ENCODE measurements around the gene APOA5. TPM values are rescaled to one million over a fixed set of nuclear protein-coding genes. Genes with fewer than 3 reads are reported as not detected.
"Not testable (repeated sequence)": the region's sequence is repeated elsewhere in the genome, so short reads cannot be mapped to it uniquely, and the experiment has no call there.

Gene APOA5
- total RNA-seq, 2 experiments from 2014 or later, result not detected

DNA sequence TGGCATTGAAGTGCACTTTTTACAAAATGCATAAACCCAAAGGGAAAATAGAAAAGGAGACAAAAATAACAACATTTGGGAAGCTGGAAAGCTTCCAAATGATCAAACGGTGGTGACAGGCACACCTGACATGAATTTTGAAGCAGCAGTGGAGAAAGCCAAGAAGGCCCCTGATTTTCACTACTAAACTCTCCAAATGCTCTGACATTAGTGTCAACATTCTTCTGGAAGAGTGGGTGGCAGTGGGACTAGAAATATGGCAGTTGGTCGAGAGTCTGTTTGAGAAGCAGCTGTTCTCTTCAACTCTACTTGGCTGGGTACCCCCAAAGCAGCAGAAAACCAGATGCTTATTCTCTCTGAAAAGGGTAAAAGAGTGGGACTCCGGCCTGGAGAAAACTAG lies 12.3 kb upstream of the APOA5 start:
- Mint-ChIP-seq H3K4me1 (no peaks in the 10 kb centered on the region), H3K36me3 (ENCODE audit: low read depth) (no peaks in the 10 kb centered on the region), H3K27ac (no peak overlapping the region), H3K9me3 (no peaks in the 10 kb centered on the region), H3K27me3 (peaks cover 11% of the 10 kb centered on the region), H3K4me3 (no peak overlapping the region)
- no peak for DNase-seq
- POLR2A ChIA-PET, result no interaction called here
- CTCF ChIA-PET, result interaction anchor here (0.9 kb wide), 1 partner anchor 13 kb away, joined by 3 read pairs; no protein-coding TSS in a partner anchor

DNA sequence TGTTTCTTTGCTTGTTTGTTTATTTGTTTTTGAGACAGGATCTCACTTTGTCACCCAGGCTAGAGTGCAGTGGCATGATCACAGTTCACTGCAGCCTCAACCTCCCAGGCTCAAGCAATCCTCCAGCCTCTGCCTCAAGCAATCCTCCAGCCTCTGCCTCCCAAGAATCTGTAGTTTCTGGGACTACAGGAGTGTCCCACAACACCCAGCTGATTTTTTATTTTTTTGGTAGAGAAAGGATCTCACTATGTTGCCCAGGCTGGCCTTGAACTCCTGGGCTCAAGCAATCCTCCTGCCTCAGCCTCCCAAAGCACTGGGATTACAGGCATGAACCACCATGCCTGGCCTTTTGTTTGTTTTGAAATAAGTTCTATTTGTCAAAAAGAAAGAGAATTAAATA lies 10.0 kb upstream of the APOA5 start:
- H3K9me3 Mint-ChIP-seq; H3K4me3 Mint-ChIP-seq; POLR2A ChIA-PET; H3K27ac Mint-ChIP-seq; H3K4me1 Mint-ChIP-seq; DNase-seq; H3K36me3 Mint-ChIP-seq (ENCODE audit: low read depth): not testable (repeated sequence)
- CTCF ChIA-PET, result interaction anchor here (1.8 kb wide), 1 partner anchor 10 kb away, joined by 7 read pairs; the partner anchor contains the start of gene APOA5
- peaks cover 14% of the 10 kb centered on the region for H3K27me3 Mint-ChIP-seq

DNA sequence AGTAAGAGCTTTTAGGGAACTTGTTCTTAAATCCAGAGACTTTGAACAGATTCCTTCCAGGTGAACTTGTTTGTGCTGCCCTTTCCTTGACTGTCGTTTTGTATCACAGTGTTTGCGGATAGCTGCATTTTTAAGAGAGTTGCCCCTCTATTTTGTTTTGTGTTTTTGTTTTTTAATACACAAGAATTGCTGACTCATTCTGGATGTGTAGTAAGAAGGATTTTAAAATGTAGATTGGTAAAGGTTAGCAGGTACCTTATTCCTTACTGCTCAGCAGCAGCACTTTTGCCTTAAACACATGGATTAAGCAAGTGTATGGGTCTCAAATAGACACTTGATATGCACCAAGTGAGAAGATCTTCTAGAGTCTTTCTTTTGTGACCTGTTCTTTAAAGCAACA lies 8.9 kb upstream of the APOA5 start:
- CTCF ChIA-PET, result interaction anchor here (2.1 kb wide), 1 partner anchor 10 kb away, joined by 8 read pairs; the partner anchor contains the start of gene APOA5
- Mint-ChIP-seq H3K9me3 (no peaks in the 10 kb centered on the region), H3K27ac (no peak overlapping the region), H3K27me3 (peaks cover 14% of the 10 kb centered on the region), H3K4me1 (no peaks in the 10 kb centered on the region), H3K4me3 (no peak overlapping the region), H3K36me3 (ENCODE audit: low read depth) (no peaks in the 10 kb centered on the region)
- no peak for DNase-seq
- POLR2A ChIA-PET, result no interaction called here

GRCh38 chr11:116798368-116798767 lies 6.7 kb upstream of the APOA5 start:
- POLR2A ChIA-PET, result no interaction called here
- H3K27ac Mint-ChIP-seq, result no peak overlapping the region
- no peak overlapping the region for H3K4me3 Mint-ChIP-seq
- H3K27me3 Mint-ChIP-seq, result peaks cover 12% of the 10 kb centered on the region
- no peak for DNase-seq
- CTCF ChIA-PET, result no interaction called here
- H3K36me3 Mint-ChIP-seq (ENCODE audit: low read depth), result no peaks in the 10 kb centered on the region
- no peaks in the 10 kb centered on the region for H3K9me3 Mint-ChIP-seq
- peaks cover 2% of the 10 kb centered on the region for H3K4me1 Mint-ChIP-seq

GRCh38 chr11:116797816-116798215 lies 6.1 kb upstream of the APOA5 start:
- POLR2A ChIA-PET, result no interaction called here

DNA sequence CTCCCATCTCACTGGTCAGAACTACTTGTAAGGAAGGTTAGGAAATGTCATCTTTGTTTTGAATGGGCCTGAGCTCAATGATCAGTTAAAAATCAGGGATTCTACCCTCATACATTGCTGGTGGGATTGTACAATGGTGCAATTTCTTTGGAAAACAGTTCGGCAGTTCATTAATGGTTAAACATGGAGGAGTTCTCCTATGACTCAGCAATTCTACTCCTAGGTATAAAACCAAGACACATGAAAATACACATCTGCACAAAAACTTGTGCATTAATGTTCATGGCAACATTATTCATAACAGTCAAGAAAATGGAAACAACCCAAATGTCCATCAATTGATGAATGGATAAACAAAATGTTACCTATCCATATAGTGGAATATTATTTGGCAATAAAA lies 4.9 kb upstream of the APOA5 start:
- H3K4me3 Mint-ChIP-seq, result no peak overlapping the region
- peaks cover 12% of the 10 kb centered on the region for H3K27me3 Mint-ChIP-seq
- H3K27ac Mint-ChIP-seq, result no peak overlapping the region
- ChIA-PET POLR2A (no interaction called here), CTCF (no interaction called here)
- H3K36me3 Mint-ChIP-seq (ENCODE audit: low read depth), result no peaks in the 10 kb centered on the region
- DNase-seq, result no peak
- H3K4me1 Mint-ChIP-seq, result peaks cover 2% of the 10 kb centered on the region
- no peaks in the 10 kb centered on the region for H3K9me3 Mint-ChIP-seq

More at GRCh38 chr11:116797816-116798215, 6.1 kb upstream of the APOA5 start:
- Mint-ChIP-seq H3K4me3 (no peak overlapping the region), H3K27ac (no peak overlapping the region), H3K36me3 (ENCODE audit: low read depth) (no peaks in the 10 kb centered on the region), H3K9me3 (no peaks in the 10 kb centered on the region), H3K27me3 (peaks cover 12% of the 10 kb centered on the region), H3K4me1 (peaks cover 2% of the 10 kb centered on the region)
- CTCF ChIA-PET, result no interaction called here
- no peak for DNase-seq

DNA sequence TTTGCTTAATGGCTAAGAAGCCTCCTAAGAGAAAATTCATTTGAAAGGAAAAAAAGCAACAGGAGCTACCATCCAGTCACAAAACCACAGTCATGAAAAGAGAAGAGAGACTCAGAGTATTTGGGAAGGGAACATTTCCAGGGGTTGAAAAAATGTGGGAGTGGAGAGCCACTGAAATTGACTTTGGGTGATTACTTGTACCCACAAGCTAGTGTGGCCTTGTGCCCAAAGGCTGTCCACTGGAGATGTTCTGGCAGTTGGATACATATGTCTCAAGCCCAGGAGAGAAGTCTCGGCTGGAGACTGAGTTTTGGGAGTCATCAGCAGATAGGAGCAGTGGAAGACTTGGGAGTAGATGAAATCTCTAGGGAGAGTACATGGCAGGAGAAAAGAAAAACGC lies 3.2 kb upstream of the APOA5 start:
- H3K4me1 Mint-ChIP-seq, result peaks cover 9% of the 10 kb centered on the region
- ChIA-PET CTCF (no interaction called here), POLR2A (interaction anchor here (0.6 kb wide), 1 partner anchor 16 kb away, joined by 3 read pairs; no protein-coding TSS in a partner anchor)
- peaks cover 7% of the 10 kb centered on the region for H3K27me3 Mint-ChIP-seq
- H3K9me3 Mint-ChIP-seq, result no peaks in the 10 kb centered on the region
- no peak for DNase-seq
- H3K27ac Mint-ChIP-seq, result no peak overlapping the region
- H3K36me3 Mint-ChIP-seq (ENCODE audit: low read depth), result no peaks in the 10 kb centered on the region
- H3K4me3 Mint-ChIP-seq, result no peak overlapping the region

GRCh38 chr11:116793772-116794097 lies 2.1 kb upstream of the APOA5 start:
- Mint-ChIP-seq H3K27me3 (peaks cover 3% of the 10 kb centered on the region), H3K36me3 (ENCODE audit: low read depth) (no peaks in the 10 kb centered on the region), H3K4me1 (peaks cover 10% of the 10 kb centered on the region), H3K9me3 (no peaks in the 10 kb centered on the region), H3K4me3 (no peak overlapping the region), H3K27ac (no peak overlapping the region)
- POLR2A ChIA-PET, result no interaction called here
- CTCF ChIA-PET, result interaction anchor here (0.8 to 4.4 kb wide), 2 partner anchors 42 to 431 kb away, joined by 4 to 33 read pairs; no protein-coding TSS in a partner anchor
- DNase-seq, result no peak

DNA sequence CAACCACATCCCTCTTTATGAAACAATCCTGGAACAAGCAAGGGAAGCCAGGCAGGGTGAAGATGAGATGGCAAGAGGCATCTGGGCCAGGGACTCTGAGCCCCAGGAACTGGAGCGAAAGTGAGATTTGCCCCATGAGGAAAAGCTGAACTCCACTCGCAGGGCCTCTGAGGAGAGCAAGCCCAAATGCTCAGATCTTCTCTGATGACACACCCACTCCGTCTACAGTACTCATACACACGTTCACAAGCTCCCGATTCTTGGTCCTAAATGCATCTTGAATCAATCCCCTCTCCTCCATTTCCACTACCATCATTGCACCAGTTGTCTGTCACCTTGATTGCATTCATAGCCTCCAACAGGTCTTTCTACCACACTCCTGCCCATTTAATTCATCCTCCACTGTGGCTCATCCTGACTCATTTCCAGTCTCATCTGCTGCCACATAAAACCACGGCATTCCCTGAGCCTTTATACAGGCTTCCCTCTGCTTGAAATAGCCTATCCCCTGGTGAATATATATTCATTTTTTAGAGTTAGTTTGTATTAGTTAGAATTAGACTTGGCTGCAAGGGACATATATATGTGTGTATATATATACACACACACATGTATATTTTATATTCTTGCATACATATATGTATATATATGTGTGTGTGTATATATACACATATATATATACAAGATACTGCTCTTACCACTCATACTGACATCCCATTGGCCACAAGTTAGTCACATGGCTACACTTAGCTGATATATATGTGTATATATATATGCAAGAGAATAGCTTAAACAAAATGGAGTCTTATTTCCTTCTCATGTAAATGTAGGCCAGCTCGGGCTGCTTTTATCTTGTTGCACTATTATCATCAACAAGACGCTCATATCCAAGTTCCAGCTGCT lies 1.4 kb upstream of the APOA5 start:
- ChIA-PET CTCF (interaction anchor here (0.5 to 4.4 kb wide), 4 partner anchors 42 to 432 kb away, joined by 3 to 33 read pairs (median 4); no protein-coding TSS in a partner anchor), POLR2A (no interaction called here)
- no peaks in the 10 kb centered on the region for H3K36me3 Mint-ChIP-seq (ENCODE audit: low read depth)
- H3K27me3 Mint-ChIP-seq, result no peaks in the 10 kb centered on the region
- H3K9me3 Mint-ChIP-seq, result no peaks in the 10 kb centered on the region
- H3K4me1 Mint-ChIP-seq, result peaks cover 16% of the 10 kb centered on the region
- no peak overlapping the region for H3K4me3 Mint-ChIP-seq
- no peak overlapping the region for H3K27ac Mint-ChIP-seq
- no peak for DNase-seq

- no peak for DNase-seq
- peaks cover 18% of the 10 kb centered on the region for H3K4me1 Mint-ChIP-seq
- H3K4me3 Mint-ChIP-seq, result no peak overlapping the region
- CTCF ChIA-PET, result interaction anchor here (0.9 to 4.4 kb wide), 6 partner anchors 9 to 352 kb away, joined by 3 to 33 read pairs (median 8); partner anchors contain the start of gene PAFAH1B2
- no peaks in the 10 kb centered on the region for H3K27me3 Mint-ChIP-seq
- H3K36me3 Mint-ChIP-seq (ENCODE audit: low read depth), result no peaks in the 10 kb centered on the region
- no peak overlapping the region for H3K27ac Mint-ChIP-seq
- no peaks in the 10 kb centered on the region for H3K9me3 Mint-ChIP-seq
- POLR2A ChIA-PET, result no interaction called here
These were observed 627 bp upstream of the APOA5 start for GRCh38 chr11:116792144-116792868.

DNA sequence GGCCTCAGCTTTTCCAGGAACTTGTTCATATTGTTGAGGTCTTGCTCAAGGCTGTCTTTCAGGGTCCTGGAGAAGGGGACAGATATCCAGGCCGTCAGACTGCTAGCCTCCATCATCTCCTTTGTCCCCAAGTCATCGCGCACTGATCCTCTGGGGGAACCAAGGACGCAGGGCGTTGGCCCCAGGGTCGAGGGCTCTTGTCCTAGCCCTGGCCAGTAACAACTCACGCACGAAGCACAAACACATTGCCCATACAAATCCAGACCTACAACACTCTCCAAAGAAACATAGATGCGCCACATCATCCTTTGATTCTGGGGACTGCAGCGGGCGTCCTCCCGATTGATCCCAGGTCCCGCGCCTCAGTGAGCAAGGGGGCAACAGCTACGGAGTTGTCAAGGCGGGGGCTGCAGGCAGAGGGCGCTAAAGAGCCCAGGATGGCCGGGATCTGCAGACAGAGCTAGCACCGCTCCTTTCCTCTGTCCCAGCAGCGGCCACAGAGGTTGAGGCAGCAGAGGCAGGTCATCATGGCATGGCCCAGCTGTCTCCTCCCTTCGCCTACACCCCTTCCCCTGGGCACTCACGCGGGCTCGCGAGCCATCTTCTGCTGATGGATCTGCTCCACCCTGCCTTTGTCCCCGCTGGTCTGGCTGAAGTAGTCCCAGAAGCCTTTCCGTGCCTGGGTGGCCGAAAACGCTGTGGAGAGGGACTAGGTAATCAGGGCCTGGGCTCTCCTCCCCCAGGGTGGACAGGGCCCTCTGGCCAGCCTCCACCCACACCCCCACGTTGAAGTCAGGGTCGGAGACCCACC lies 472 bp downstream of the APOA5 start:
- Mint-ChIP-seq H3K4me3 (no peak overlapping the region), H3K27me3 (no peaks in the 10 kb centered on the region), H3K27ac (peak overlapping the region; percentile 10), H3K9me3 (no peaks in the 10 kb centered on the region), H3K36me3 (ENCODE audit: low read depth) (peaks cover 8% of the 10 kb centered on the region), H3K4me1 (peaks cover 28% of the 10 kb centered on the region)
- peak; percentile 76 for DNase-seq
- ChIA-PET POLR2A (interaction anchor here (1.0 to 1.1 kb wide), 2 partner anchors 45 to 63 kb away, joined by 3 to 6 read pairs; no protein-coding TSS in a partner anchor), CTCF (interaction anchor here (0.6 to 4.4 kb wide), 25 partner anchors 8 to 439 kb away, joined by 3 to 33 read pairs (median 4); partner anchors contain the start of genes APOC3, PAFAH1B2 and SIK3)

Data from activated CD4-positive, alpha-beta T cell treated with anti-CD3 and anti-CD28 coated beads, Interleukin-2, amount 10 ng/mL, durations not matched to agents 7 days and 5 days (primary cell).